ENCODE results near the gene HLF. TPM values are rescaled to one million over a fixed set of nuclear protein-coding genes. Genes with fewer than 3 reads are reported as not detected.

Gene HLF
- total RNA-seq, 1 donor from 2014 or later: 14.7 TPM

- no peak overlapping the region for H3K4me3 ChIP-seq
- peaks cover 58% of the 10 kb centered on the region for H3K4me1 ChIP-seq
- H3K36me3 ChIP-seq: no peaks in the 10 kb centered on the region
- H3K27ac ChIP-seq: no peak overlapping the region
- DNase-seq (ENCODE audit: extremely low spot score in 2 of 2): no peak
- TF ChIP-seq CTCF (IDR thresholded peaks at IDR 0.05): no peak
- no peak for TF ChIP-seq POLR2A (IDR thresholded peaks at IDR 0.05)
- intact Hi-C loops (cut with DNase I): no loop called here
- no peaks in the 10 kb centered on the region for H3K27me3 ChIP-seq
- H3K9me3 ChIP-seq: no peaks in the 10 kb centered on the region
Measured at GRCh38 chr17:55282379-55282702, 17.6 kb downstream of the HLF start.

GRCh38 chr17:55282741-55283140 is 18.0 kb downstream of the HLF start:
- Histone ChIP-seq H3K27me3 (no peaks in the 10 kb centered on the region), H3K27ac (peak overlapping the region; percentile 79), H3K4me1 (peaks cover 54% of the 10 kb centered on the region), H3K9me3 (no peaks in the 10 kb centered on the region), H3K36me3 (no peaks in the 10 kb centered on the region), H3K4me3 (no peak overlapping the region)
- intact Hi-C loops (cut with DNase I): no loop called here
- no peak for DNase-seq (ENCODE audit: extremely low spot score in 2 of 2)
- TF ChIP-seq CTCF (IDR thresholded peaks at IDR 0.05) (no peak), POLR2A (IDR thresholded peaks at IDR 0.05) (no peak), POLR2AphosphoS5 (IDR thresholded peaks at IDR 0.05; ENCODE audit: insufficient read depth in 1 of 2, low read depth in 1 of 2) (no peak)

- no peak for DNase-seq (ENCODE audit: extremely low spot score in 2 of 2)
- no peaks in the 10 kb centered on the region for H3K27me3 ChIP-seq
- intact Hi-C loops (cut with DNase I): no loop called here
- no peaks in the 10 kb centered on the region for H3K36me3 ChIP-seq
- no peak overlapping the region for H3K4me3 ChIP-seq
- H3K27ac ChIP-seq: peak overlapping the region; percentile 79
- no peaks in the 10 kb centered on the region for H3K9me3 ChIP-seq
- no peak for TF ChIP-seq CTCF (IDR thresholded peaks at IDR 0.05)
- peak in 1 of 2 donors; percentile 11 for TF ChIP-seq POLR2AphosphoS5 (IDR thresholded peaks at IDR 0.05; ENCODE audit: insufficient read depth in 1 of 2, low read depth in 1 of 2)
- TF ChIP-seq POLR2A (IDR thresholded peaks at IDR 0.05): no peak
- H3K4me1 ChIP-seq: peaks cover 47% of the 10 kb centered on the region
Measured at GRCh38 chr17:55283256-55283965, 18.7 kb downstream of the HLF start.

- peak overlapping the region; percentile 79 for H3K27ac ChIP-seq
- H3K9me3 ChIP-seq: no peaks in the 10 kb centered on the region
- TF ChIP-seq POLR2AphosphoS5 (IDR thresholded peaks at IDR 0.05; ENCODE audit: insufficient read depth in 1 of 2, low read depth in 1 of 2): no peak
- no peak for TF ChIP-seq POLR2A (IDR thresholded peaks at IDR 0.05)
- TF ChIP-seq CTCF (IDR thresholded peaks at IDR 0.05): no peak
- intact Hi-C loops (cut with DNase I): no loop called here
- peak overlapping the region in 1 of 2 donors; percentile 2 for H3K4me3 ChIP-seq
- no peaks in the 10 kb centered on the region for H3K36me3 ChIP-seq
- H3K27me3 ChIP-seq: no peaks in the 10 kb centered on the region
- peaks cover 41% of the 10 kb centered on the region for H3K4me1 ChIP-seq
- DNase-seq (ENCODE audit: extremely low spot score in 2 of 2): no peak
Measured at GRCh38 chr17:55284001-55284884, 19.5 kb downstream of the HLF start.

GRCh38 chr17:55284944-55285339 is 20.2 kb downstream of the HLF start:
- Histone ChIP-seq H3K36me3 (no peaks in the 10 kb centered on the region), H3K4me1 (peaks cover 41% of the 10 kb centered on the region), H3K4me3 (no peak overlapping the region), H3K9me3 (no peaks in the 10 kb centered on the region), H3K27me3 (no peaks in the 10 kb centered on the region), H3K27ac (peak overlapping the region; percentile 79)
- no peak for TF ChIP-seq POLR2AphosphoS5 (IDR thresholded peaks at IDR 0.05; ENCODE audit: insufficient read depth in 1 of 2, low read depth in 1 of 2)
- TF ChIP-seq POLR2A (IDR thresholded peaks at IDR 0.05): no peak
- TF ChIP-seq CTCF (IDR thresholded peaks at IDR 0.05): no peak
- intact Hi-C loops (cut with DNase I): no loop called here
- no peak for DNase-seq (ENCODE audit: extremely low spot score in 2 of 2)

Data from vagina (tissue), 2 donors.